ENCODE results near the gene MCM10.

The MCM10 gene

DNA sequence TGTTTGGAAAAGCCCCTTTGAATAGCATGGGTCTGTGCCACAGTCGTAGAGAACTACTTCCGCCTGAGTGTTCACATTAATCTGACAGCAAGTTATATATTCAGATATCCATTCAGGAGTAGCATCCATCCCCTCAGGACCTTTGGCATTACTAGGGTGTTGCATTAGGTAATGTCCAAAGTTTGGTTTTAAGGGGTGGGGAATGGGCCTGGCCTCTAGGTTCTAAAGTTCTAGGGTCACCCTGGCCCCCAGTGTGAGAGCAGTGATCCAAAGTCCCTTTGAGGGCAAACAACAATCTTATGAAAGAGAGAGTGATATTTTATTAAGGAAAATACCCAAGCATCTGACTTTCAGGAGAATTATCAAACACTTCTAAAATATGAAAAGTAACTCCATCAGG lies 12.3 kb downstream of the MCM10 start:
- H3K9me3 ChIP-seq (ENCODE audit: insufficient read depth, low read depth, low read length) = no peaks in the 10 kb centered on the region
- WGBS (ENCODE audit: extremely low coverage, insufficient coverage, insufficient read length) = no CpG with 5 or more reads among the region's 2 CpGs
- DNase-seq = no peak

DNA sequence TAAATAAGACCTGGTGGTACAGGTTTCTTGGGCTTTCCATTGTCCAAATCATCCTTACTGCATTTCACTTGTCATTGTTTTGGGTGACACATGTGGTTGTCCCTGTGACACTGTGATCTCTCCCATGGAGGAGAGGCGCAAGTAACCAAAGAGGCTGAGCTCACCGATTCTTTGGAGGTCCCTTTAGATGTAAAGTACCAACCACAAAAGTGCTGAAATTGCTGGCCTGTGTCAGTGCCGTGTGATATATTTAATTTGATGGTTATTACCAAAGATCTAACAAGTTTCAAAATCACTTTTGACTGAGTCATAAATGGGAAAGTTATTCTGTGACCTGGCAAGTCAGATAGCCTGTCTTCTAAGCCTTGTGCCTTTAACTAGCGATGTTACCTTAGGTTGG lies 19.4 kb downstream of the MCM10 start:
- no peak overlapping the region for H3K9ac ChIP-seq (ENCODE audit: low read length)
- H3K4me3 ChIP-seq (ENCODE audit: low read depth, low read length) = no peak overlapping the region
- no peaks in the 10 kb centered on the region for H3K9me3 ChIP-seq (ENCODE audit: insufficient read depth, low read depth, low read length)
- no peak overlapping the region for H2AK5ac ChIP-seq (ENCODE audit: low read length)
- H3K27ac ChIP-seq (ENCODE audit: low read depth, low read length) = no peak overlapping the region
- no peak overlapping the region for H3K23ac ChIP-seq (ENCODE audit: low read length)
- H3K4me1 ChIP-seq (ENCODE audit: control insufficient read depth in 1 of 2, insufficient read depth in 2 of 2, low read length in 2 of 2) = no peaks in the 10 kb centered on the region
- peaks cover 29 to 44% of the 10 kb centered on the region in 2 experiments for H3K36me3 ChIP-seq (ENCODE audit: control insufficient read depth in 1 of 2, insufficient read depth in 2 of 2, low read length in 2 of 2)
- no peak overlapping the region for H3K14ac ChIP-seq (ENCODE audit: low read length)
- no peak for DNase-seq
- no peak overlapping the region for H3K4ac ChIP-seq (ENCODE audit: low read depth, low read length)
- no peaks in the 10 kb centered on the region for H3K27me3 ChIP-seq (ENCODE audit: insufficient read depth, low read length)
- no peaks in the 10 kb centered on the region for H3K79me1 ChIP-seq (ENCODE audit: low read length)
- no peak overlapping the region for H2BK5ac ChIP-seq (ENCODE audit: low read depth, low read length, poor library complexity)
- no peak overlapping the region for H2BK120ac ChIP-seq (ENCODE audit: insufficient read depth, low read length, poor library complexity)
- H4K8ac ChIP-seq (ENCODE audit: low read depth, low read length) = no peak overlapping the region
- no peak overlapping the region for H4K12ac ChIP-seq (ENCODE audit: low read depth, low read length)
- H2BK12ac ChIP-seq (ENCODE audit: low read length) = no peak overlapping the region
- no peak overlapping the region for H4K91ac ChIP-seq (ENCODE audit: low read depth, low read length)
- H3K4me2 ChIP-seq (ENCODE audit: low read length) = no peak overlapping the region
- H2AFZ ChIP-seq (ENCODE audit: insufficient read depth, low read length, poor library complexity) = no peak overlapping the region
- no peak overlapping the region for H3K18ac ChIP-seq (ENCODE audit: low read length)
- WGBS (ENCODE audit: extremely low coverage, insufficient coverage, insufficient read length) = no CpG with 5 or more reads among the region's 4 CpGs
- H3K79me2 ChIP-seq (ENCODE audit: control insufficient read depth, insufficient read depth, low read length, poor library complexity) = no peaks in the 10 kb centered on the region

More for the DNA sequence above, 12.3 kb downstream of the MCM10 start:
- Histone ChIP-seq H2BK12ac (ENCODE audit: low read length) (no peak overlapping the region), H3K79me2 (ENCODE audit: control insufficient read depth, insufficient read depth, low read length, poor library complexity) (no peaks in the 10 kb centered on the region), H3K4me1 (ENCODE audit: control insufficient read depth in 1 of 2, insufficient read depth in 2 of 2, low read length in 2 of 2) (no peaks in the 10 kb centered on the region), H3K14ac (ENCODE audit: low read length) (no peak overlapping the region), H3K27me3 (ENCODE audit: insufficient read depth, low read length) (no peaks in the 10 kb centered on the region), H4K91ac (ENCODE audit: low read depth, low read length) (no peak overlapping the region), H4K12ac (ENCODE audit: low read depth, low read length) (no peak overlapping the region), H2AFZ (ENCODE audit: insufficient read depth, low read length, poor library complexity) (no peak overlapping the region), H3K4me3 (ENCODE audit: low read depth, low read length) (no peak overlapping the region), H2BK120ac (ENCODE audit: insufficient read depth, low read length, poor library complexity) (no peak overlapping the region), H3K4me2 (ENCODE audit: low read length) (no peak overlapping the region), H3K23ac (ENCODE audit: low read length) (no peak overlapping the region), H2AK5ac (ENCODE audit: low read length) (no peak overlapping the region), H3K18ac (ENCODE audit: low read length) (no peak overlapping the region), H3K36me3 (ENCODE audit: control insufficient read depth in 1 of 2, insufficient read depth in 2 of 2, low read length in 2 of 2) (peaks cover 31 to 47% of the 10 kb centered on the region in 2 experiments), H3K27ac (ENCODE audit: low read depth, low read length) (no peak overlapping the region), H2BK5ac (ENCODE audit: low read depth, low read length, poor library complexity) (no peak overlapping the region), H4K8ac (ENCODE audit: low read depth, low read length) (no peak overlapping the region), H3K79me1 (ENCODE audit: low read length) (no peaks in the 10 kb centered on the region), H3K4ac (ENCODE audit: low read depth, low read length) (no peak overlapping the region), H3K9ac (ENCODE audit: low read length) (no peak overlapping the region)

DNA sequence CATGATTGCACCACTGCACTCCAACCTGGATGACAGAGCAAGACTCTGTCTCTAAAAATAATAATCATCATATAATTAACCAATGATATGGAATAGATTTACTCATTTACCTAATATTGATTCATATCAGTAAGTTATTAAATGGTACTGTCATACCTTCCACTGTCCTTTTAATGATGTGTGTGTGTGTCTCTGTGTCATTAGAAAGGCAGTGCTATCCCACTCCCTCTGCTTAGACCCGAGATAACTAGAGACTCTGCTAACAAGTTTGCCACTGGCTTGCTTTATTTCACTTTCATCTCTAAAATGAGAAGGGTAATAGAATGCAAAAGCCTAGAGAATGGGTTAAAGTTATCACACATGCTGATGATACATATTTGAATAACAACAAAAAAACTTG lies 21.1 kb downstream of the MCM10 start:
- Histone ChIP-seq H4K8ac (ENCODE audit: low read depth, low read length) (no peak overlapping the region), H4K12ac (ENCODE audit: low read depth, low read length) (no peak overlapping the region), H4K91ac (ENCODE audit: low read depth, low read length) (no peak overlapping the region), H3K4ac (ENCODE audit: low read depth, low read length) (no peak overlapping the region), H2BK12ac (ENCODE audit: low read length) (no peak overlapping the region), H2BK5ac (ENCODE audit: low read depth, low read length, poor library complexity) (no peak overlapping the region), H3K4me2 (ENCODE audit: low read length) (no peak overlapping the region), H3K23ac (ENCODE audit: low read length) (no peak overlapping the region), H3K79me2 (ENCODE audit: control insufficient read depth, insufficient read depth, low read length, poor library complexity) (no peaks in the 10 kb centered on the region), H2AFZ (ENCODE audit: insufficient read depth, low read length, poor library complexity) (no peak overlapping the region), H3K9ac (ENCODE audit: low read length) (no peak overlapping the region), H3K4me1 (ENCODE audit: control insufficient read depth in 1 of 2, insufficient read depth in 2 of 2, low read length in 2 of 2) (no peaks in the 10 kb centered on the region), H3K79me1 (ENCODE audit: low read length) (no peaks in the 10 kb centered on the region), H3K9me3 (ENCODE audit: insufficient read depth, low read depth, low read length) (no peaks in the 10 kb centered on the region), H3K27me3 (ENCODE audit: insufficient read depth, low read length) (no peaks in the 10 kb centered on the region), H3K36me3 (ENCODE audit: control insufficient read depth in 1 of 2, insufficient read depth in 2 of 2, low read length in 2 of 2) (peaks cover 29 to 43% of the 10 kb centered on the region in 2 experiments), H2BK120ac (ENCODE audit: insufficient read depth, low read length, poor library complexity) (no peak overlapping the region), H2AK5ac (ENCODE audit: low read length) (no peak overlapping the region), H3K18ac (ENCODE audit: low read length) (no peak overlapping the region), H3K14ac (ENCODE audit: low read length) (no peak overlapping the region), H3K4me3 (ENCODE audit: low read depth, low read length) (no peak overlapping the region), H3K27ac (ENCODE audit: low read depth, low read length) (no peak overlapping the region)
- no peak for DNase-seq
- no CpG with 5 or more reads among the region's 1 CpG for WGBS (ENCODE audit: extremely low coverage, insufficient coverage, insufficient read length)

DNA sequence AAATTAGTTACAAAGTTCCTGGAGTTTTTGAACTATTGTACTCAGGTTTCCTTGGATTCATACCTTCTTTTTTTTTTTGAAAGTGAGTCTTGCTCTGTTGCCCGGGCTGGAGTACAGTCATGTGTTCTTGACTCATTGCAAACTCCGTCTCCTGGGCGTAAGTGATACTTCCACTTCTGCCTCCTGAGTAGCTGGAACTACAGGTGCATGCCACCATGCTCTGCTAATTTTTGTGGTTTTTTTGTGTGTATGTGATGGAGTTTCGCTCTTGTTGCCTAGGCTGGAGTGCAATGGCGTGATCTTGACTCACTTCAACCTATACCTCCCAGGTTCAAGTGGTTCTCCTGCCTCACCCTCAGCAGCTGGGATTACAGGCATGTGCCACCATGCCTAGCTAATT lies 22.3 kb downstream of the MCM10 start:
- H3K79me2 ChIP-seq (ENCODE audit: control insufficient read depth, insufficient read depth, low read length, poor library complexity) = no peaks in the 10 kb centered on the region
- H2BK120ac ChIP-seq (ENCODE audit: insufficient read depth, low read length, poor library complexity) = no peak overlapping the region
- H2AK5ac ChIP-seq (ENCODE audit: low read length) = no peak overlapping the region
- no peaks in the 10 kb centered on the region for H3K4me1 ChIP-seq (ENCODE audit: control insufficient read depth in 1 of 2, insufficient read depth in 2 of 2, low read length in 2 of 2)
- H3K4ac ChIP-seq (ENCODE audit: low read depth, low read length) = no peak overlapping the region
- no peak overlapping the region for H3K4me3 ChIP-seq (ENCODE audit: low read depth, low read length)
- no peaks in the 10 kb centered on the region for H3K27me3 ChIP-seq (ENCODE audit: insufficient read depth, low read length)
- no peak overlapping the region for H3K9ac ChIP-seq (ENCODE audit: low read length)
- H2AFZ ChIP-seq (ENCODE audit: insufficient read depth, low read length, poor library complexity) = no peak overlapping the region
- peaks cover 32 to 46% of the 10 kb centered on the region in 2 experiments for H3K36me3 ChIP-seq (ENCODE audit: control insufficient read depth in 1 of 2, insufficient read depth in 2 of 2, low read length in 2 of 2)
- H3K27ac ChIP-seq (ENCODE audit: low read depth, low read length) = no peak overlapping the region
- H3K18ac ChIP-seq (ENCODE audit: low read length) = no peak overlapping the region
- H3K9me3 ChIP-seq (ENCODE audit: insufficient read depth, low read depth, low read length) = no peaks in the 10 kb centered on the region
- H4K8ac ChIP-seq (ENCODE audit: low read depth, low read length) = no peak overlapping the region
- H4K91ac ChIP-seq (ENCODE audit: low read depth, low read length) = no peak overlapping the region
- H3K79me1 ChIP-seq (ENCODE audit: low read length) = no peaks in the 10 kb centered on the region
- no peak overlapping the region for H4K12ac ChIP-seq (ENCODE audit: low read depth, low read length)
- H2BK12ac ChIP-seq (ENCODE audit: low read length) = no peak overlapping the region
- no CpG with 5 or more reads among the region's 5 CpGs for WGBS (ENCODE audit: extremely low coverage, insufficient coverage, insufficient read length)
- no peak overlapping the region for H3K23ac ChIP-seq (ENCODE audit: low read length)
- no peak for DNase-seq
- no peak overlapping the region for H3K14ac ChIP-seq (ENCODE audit: low read length)
- no peak overlapping the region for H3K4me2 ChIP-seq (ENCODE audit: low read length)
- no peak overlapping the region for H2BK5ac ChIP-seq (ENCODE audit: low read depth, low read length, poor library complexity)

Data from trophoblast cell (in vitro differentiated cells and primary cell).